HepG2 (cell line): ENCODE measurements around the gene PRKACB.

Experiments used
- CBX5 ChIP-seq: sonication (generic); formaldehyde crosslinking; IDR thresholded peaks from 2 replicates; pipeline ENCODE4 v1.4.0; 2020; ENCODE audit warnings: missing genetic modification reagents, borderline replicate concordance
- EZH2 ChIP-seq: conservative IDR thresholded peaks from 2 replicates; pipeline ENCODE4 v1.6.1; 2012; ENCODE audit warnings: mild to moderate bottlenecking, low read depth, low read length, moderate library complexity
- MAZ ChIP-seq, 2 experiments: sonication (generic) in 1 of 2; formaldehyde crosslinking in 1 of 2; IDR thresholded peaks; 2 replicates each; pipeline versions ENCODE4 v1.5.0 to v1.6.1; 2012 to 2020; ENCODE audit warnings: low read depth in 2 of 2, mild to moderate bottlenecking in 2 of 2, borderline replicate concordance in 1 of 2, improper control_type of control experiment in 1 of 2, low read length in 1 of 2, missing genetic modification reagents in 1 of 2, moderate library complexity in 1 of 2
- POLR2AphosphoS5 ChIP-seq: IDR thresholded peaks from 2 replicates; pipeline ENCODE4 v1.6.1; 2012; ENCODE audit warnings: low read depth, low read length
- TAF1 ChIP-seq: sonication (generic); formaldehyde crosslinking; IDR thresholded peaks from 2 replicates; pipeline ENCODE4 v1.4.0; 2020; ENCODE audit warnings: missing genetic modification reagents
- ZBTB1 ChIP-seq: sonication (generic); formaldehyde crosslinking; IDR thresholded peaks from 2 replicates; pipeline ENCODE4 v1.4.0; 2020; ENCODE audit warnings: missing genetic modification reagents, borderline replicate concordance
- ZFP37 ChIP-seq: sonication (generic); formaldehyde crosslinking; IDR thresholded peaks from 2 replicates; pipeline ENCODE4 v1.4.0; 2020; ENCODE audit warnings: missing genetic modification reagents, borderline replicate concordance
- TF ChIP-seq, protein P1 (sequence below): sonication (generic); formaldehyde crosslinking; IDR thresholded peaks from 2 replicates; pipeline ENCODE4 v1.4.0; 2020; ENCODE audit warnings: missing genetic modification reagents, borderline replicate concordance

DNA sequence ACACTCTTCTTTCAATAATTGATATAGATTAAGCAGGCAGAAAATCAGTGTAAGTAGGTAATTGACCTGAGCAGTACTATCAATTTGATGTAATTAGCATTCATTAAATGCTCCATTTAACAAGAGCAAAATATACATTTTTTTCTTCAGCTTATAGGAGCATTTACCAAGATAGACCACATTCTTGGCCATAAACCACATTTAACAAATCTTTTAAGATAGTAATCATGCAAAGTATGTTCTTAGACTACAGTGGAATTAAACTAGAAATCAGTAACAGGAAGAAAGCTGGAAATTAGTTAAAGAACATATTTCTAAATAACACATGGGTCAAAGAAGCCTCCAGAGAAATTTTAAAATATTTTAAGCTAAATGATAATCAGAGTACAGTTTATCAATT, 8.7 kb upstream of the PRKACB start:
- no peak for TF ChIP-seq EZH2
- no peak for TF ChIP-seq TAF1 (CRISPR knock-in tag)
- TF ChIP-seq POLR2AphosphoS5 = no peak
- TF ChIP-seq ZBTB1 = no peak
- TF ChIP-seq, protein P1, sequence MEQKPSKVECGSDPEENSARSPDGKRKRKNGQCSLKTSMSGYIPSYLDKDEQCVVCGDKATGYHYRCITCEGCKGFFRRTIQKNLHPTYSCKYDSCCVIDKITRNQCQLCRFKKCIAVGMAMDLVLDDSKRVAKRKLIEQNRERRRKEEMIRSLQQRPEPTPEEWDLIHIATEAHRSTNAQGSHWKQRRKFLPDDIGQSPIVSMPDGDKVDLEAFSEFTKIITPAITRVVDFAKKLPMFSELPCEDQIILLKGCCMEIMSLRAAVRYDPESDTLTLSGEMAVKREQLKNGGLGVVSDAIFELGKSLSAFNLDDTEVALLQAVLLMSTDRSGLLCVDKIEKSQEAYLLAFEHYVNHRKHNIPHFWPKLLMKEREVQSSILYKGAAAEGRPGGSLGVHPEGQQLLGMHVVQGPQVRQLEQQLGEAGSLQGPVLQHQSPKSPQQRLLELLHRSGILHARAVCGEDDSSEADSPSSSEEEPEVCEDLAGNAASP (CRISPR knock-in tag) = no peak
- no peak for TF ChIP-seq MAZ (IDR thresholded peaks at IDR 0.05; ENCODE audit: borderline replicate concordance, low read depth, low read length)
- no peak for TF ChIP-seq MAZ (CRISPR knock-in tag; IDR thresholded peaks at IDR 0.05; ENCODE audit: low read depth)
- no peak for TF ChIP-seq ZFP37 (CRISPR knock-in tag)
- no peak for TF ChIP-seq CBX5 (CRISPR knock-in tag)
